GM23338 (cell line): ENCODE results near the gene APOB. TPM values are rescaled to one million over a fixed set of nuclear protein-coding genes. Genes with fewer than 3 reads are reported as not detected.
A peak's percentile ranks its signal among the peaks of the same experiment; 100 is the strongest.

Experiments
- ATAC-seq: fragments of 200-7000 bp; cut with Tn5 transposase; 3 replicates; pipeline ENCODE4 v1.9.1; 2020
- DNase-seq: peaks from one replicate; pipeline ENCODE4 v3.0.0-alpha.2; 2015; ENCODE audit warnings: low spot score
- H2AFZ ChIP-seq: fragments of 200-600 bp; sonication (generic); 2 replicates; pipeline ENCODE4 v1.8.0; 2016; ENCODE audit warnings: antibody characterized with exemption, mild to moderate bottlenecking, moderate library complexity
- H3F3A ChIP-seq: fragments of 200-600 bp; sonication (generic); replicated peaks from 2 replicates; pipeline ENCODE4 v1.8.0; 2017; ENCODE audit warnings: antibody characterized with exemption, mixed run types, low read depth
- H3K27ac ChIP-seq: fragments of 200-600 bp; sonication (generic); 2 replicates; pipeline ENCODE4 v1.6.1; 2016; ENCODE audit warnings: low read depth
- H3K27me3 ChIP-seq: fragments of 200-600 bp; sonication (generic); 2 replicates; pipeline ENCODE4 v1.8.0; 2016; ENCODE audit warnings: mild to moderate bottlenecking, mixed run types, moderate library complexity; ENCODE audit not compliant: insufficient read depth
- H3K36me3 ChIP-seq: fragments of 200-600 bp; sonication (generic); 2 replicates; pipeline ENCODE4 v1.8.0; 2016; ENCODE audit warnings: mild to moderate bottlenecking; ENCODE audit not compliant: insufficient read depth
- H3K4me1 ChIP-seq: fragments of 200-600 bp; sonication (generic); 2 replicates; pipeline ENCODE4 v1.8.0; 2016; ENCODE audit warnings: mild to moderate bottlenecking, moderate library complexity; ENCODE audit not compliant: insufficient read depth
- H3K4me2 ChIP-seq: fragments of 200-600 bp; sonication (generic); 2 replicates; pipeline ENCODE4 v1.7.1; 2017; ENCODE audit warnings: mixed run types
- H3K4me3 ChIP-seq: fragments of 200-600 bp; sonication (generic); 2 replicates; pipeline ENCODE4 v1.6.1; 2016; ENCODE audit warnings: mixed run types
- H3K79me2 ChIP-seq: fragments of 200-600 bp; sonication (generic); replicated peaks from 2 replicates; pipeline ENCODE4 v1.8.0; 2017; ENCODE audit warnings: mild to moderate bottlenecking; ENCODE audit not compliant: insufficient read depth
- H3K9me2 ChIP-seq: fragments of 200-600 bp; sonication (generic); 2 replicates; pipeline ENCODE4 v1.8.0; 2017; ENCODE audit not compliant: insufficient read depth
- H4K20me1 ChIP-seq: fragments of 200-600 bp; sonication (generic); replicated peaks from 2 replicates; pipeline ENCODE4 v1.8.0; 2017; ENCODE audit warnings: mild to moderate bottlenecking; ENCODE audit not compliant: insufficient read depth
- H3K27ac Mint-ChIP-seq: 2 replicates; pipeline ENCODE4 v1.8.0; 2020; ENCODE audit warnings: inconsistent platforms, mild to moderate bottlenecking, moderate library complexity, mixed read lengths
- H3K27me3 Mint-ChIP-seq: 3 replicates; pipeline ENCODE4 v1.8.0; 2022; ENCODE audit warnings: low read depth, mild to moderate bottlenecking, moderate library complexity, mixed read lengths, inconsistent platforms; ENCODE audit not compliant: insufficient read depth, poor library complexity
- H3K36me3 Mint-ChIP-seq: 3 replicates; pipeline ENCODE4 v1.8.0; 2021; ENCODE audit warnings: low read depth, mild to moderate bottlenecking, inconsistent platforms, moderate library complexity, mixed read lengths
- H3K4me1 Mint-ChIP-seq: 3 replicates; pipeline ENCODE4 v1.8.0; 2020; ENCODE audit warnings: mild to moderate bottlenecking, inconsistent platforms, mixed read lengths
- H3K4me3 Mint-ChIP-seq: 3 replicates; pipeline ENCODE4 v1.8.0; 2021; ENCODE audit warnings: moderate library complexity, mild to moderate bottlenecking, inconsistent platforms, mixed read lengths
- H3K9me3 Mint-ChIP-seq: 3 replicates; pipeline ENCODE4 v1.8.0; 2020; ENCODE audit warnings: moderate library complexity, mild to moderate bottlenecking, inconsistent platforms, mixed read lengths
- CREB1 ChIP-seq: fragments of 250-450 bp; sonication (Bioruptor Pico); IDR thresholded peaks from 2 replicates; pipeline ENCODE4 v1.5.0; 2020; ENCODE audit warnings: low read depth, mild to moderate bottlenecking, moderate library complexity
- CTCF ChIP-seq, 2 experiments: fragments of 200-600 bp in 1 of 2; sonication (generic) in 1 of 2; conservative IDR thresholded peaks; 2 replicates each; pipeline versions ENCODE4 v1.5.1 to v1.6.1; 2016 to 2017; ENCODE audit warnings: antibody characterized with exemption in 2 of 2, low read depth in 2 of 2, mild to moderate bottlenecking in 2 of 2, moderate library complexity in 1 of 2
- ETS1 ChIP-seq: IDR thresholded peaks from 2 replicates; pipeline ENCODE4 v1.6.1; 2016; ENCODE audit warnings: antibody characterized with exemption
- EZH2 ChIP-seq: fragments of 200-600 bp; sonication (generic); IDR thresholded peaks from one replicate; pipeline ENCODE4 v1.8.0; 2017; ENCODE audit warnings: antibody characterized with exemption, mild to moderate bottlenecking, low read depth; ENCODE audit not compliant: unreplicated experiment
- EZH2phosphoT487 ChIP-seq: fragments of 200-600 bp; sonication (generic); IDR thresholded peaks from one replicate; pipeline ENCODE4 v1.8.1; 2018; ENCODE audit warnings: antibody characterized with exemption; ENCODE audit not compliant: unreplicated experiment
- JUNB ChIP-seq: IDR thresholded peaks from one replicate; pipeline ENCODE4 v1.6.1; 2016; ENCODE audit warnings: antibody characterized with exemption; ENCODE audit not compliant: unreplicated experiment
- NANOG ChIP-seq: IDR thresholded peaks from 2 replicates; pipeline ENCODE4 v1.6.1; 2016; ENCODE audit warnings: antibody characterized with exemption, borderline replicate concordance
- POLR2AphosphoS5 ChIP-seq: IDR thresholded peaks from 2 replicates; pipeline ENCODE4 v1.6.1; 2016; ENCODE audit warnings: antibody characterized with exemption, low read depth
- REST ChIP-seq: IDR thresholded peaks from one replicate; pipeline ENCODE4 v1.6.1; 2018; ENCODE audit warnings: antibody characterized with exemption; ENCODE audit not compliant: unreplicated experiment
- STAT1 ChIP-seq: IDR thresholded peaks from one replicate; pipeline ENCODE4 v1.6.1; 2016; ENCODE audit warnings: antibody characterized with exemption; ENCODE audit not compliant: unreplicated experiment
- ZNF114 ChIP-seq: fragments of 250-450 bp; sonication (Bioruptor Pico); IDR thresholded peaks from 2 replicates; pipeline ENCODE4 v1.5.0; 2020; ENCODE audit warnings: mild to moderate bottlenecking, moderate library complexity
- ZNF331 ChIP-seq: fragments of 250-450 bp; sonication (Bioruptor Pico); IDR thresholded peaks from 2 replicates; pipeline ENCODE4 v1.5.0; 2020; ENCODE audit warnings: low read depth, mild to moderate bottlenecking, moderate library complexity
- ZNF462 ChIP-seq: fragments of 250-450 bp; sonication (Bioruptor Pico); IDR thresholded peaks from 2 replicates; pipeline ENCODE4 v1.5.0; 2020; ENCODE audit warnings: mild to moderate bottlenecking, moderate library complexity
- polyA plus RNA-seq: library from polyadenylated mRNA; unstranded; fragments of >200 nt; fragmentation: Nextera tagmentation; extraction: Ambion mirVana; gene quantifications from 2 replicates; pipeline ENCODE4 v1.2.1, GENCODE V29; 2016
- total RNA-seq: library from RNA; depleted of rRNA; stranded (reverse); fragments of >200 nt; shearing (Covaris generic); gene quantifications from 2 replicates; pipeline ENCODE4 v1.2.3, GENCODE V29; 2014

Gene APOB
- total and polyA plus RNA-seq, 2 experiments from 2014 or later = 0.08 to 0.56 TPM

- no peak overlapping the region for H3K27ac ChIP-seq
- H3K4me1 ChIP-seq = no peaks in the 10 kb centered on the region
- no peaks in the 10 kb centered on the region for H4K20me1 ChIP-seq
- H3K4me3 Mint-ChIP-seq = no peak overlapping the region
- H3K36me3 ChIP-seq = no peaks in the 10 kb centered on the region
- H3F3A ChIP-seq = no peaks in the 10 kb centered on the region
- H3K27ac Mint-ChIP-seq = no peak overlapping the region
- H3K4me1 Mint-ChIP-seq = no peaks in the 10 kb centered on the region
- H3K27me3 Mint-ChIP-seq = peaks cover 8% of the 10 kb centered on the region
- no peak overlapping the region for H3K4me3 ChIP-seq
- no peaks in the 10 kb centered on the region for H3K27me3 ChIP-seq
- no peaks in the 10 kb centered on the region for H3K36me3 Mint-ChIP-seq
- H2AFZ ChIP-seq = 0 out of 2 replicates have a peak overlapping the region, but pooled peaks have one; percentile 28
- H3K9me3 Mint-ChIP-seq = no peaks in the 10 kb centered on the region
- H3K79me2 ChIP-seq = no peaks in the 10 kb centered on the region
- TF ChIP-seq ZNF331 (CRISPR knock-in tag) (no peak), EZH2phosphoT487 (no peak), NANOG (no peak), ZNF462 (no peak), STAT1 (no peak), JUNB (no peak), CREB1 (CRISPR knock-in tag) (no peak), CTCF (conservative IDR thresholded peaks at IDR 0.05; ENCODE audit: low read depth in 2 of 2) (no peak), EZH2 (no peak), POLR2AphosphoS5 (no peak), ETS1 (no peak), REST (no peak), ZNF114 (no peak)
- no peak overlapping the region for H3K4me2 ChIP-seq
- H3K9me2 ChIP-seq = no peaks in the 10 kb centered on the region
- ATAC-seq (no peak), DNase-seq (no peak)
These were observed 85.9 kb downstream of the APOB start for GRCh38 chr2:20957788-20958525.
